GM19372 (cell line): ENCODE measurements around the gene LAMC1.
"Not testable (repeated sequence)": the region's sequence is repeated elsewhere in the genome, so short reads cannot be mapped to it uniquely, and the experiment has no call there.

Source experiments
- ATAC-seq: cut with Tn5 transposase; IDR thresholded peaks from one replicate; pipeline ENCODE4 v1.9.1; 2021; ENCODE audit warnings: mild to moderate bottlenecking, low read depth, moderate library complexity; ENCODE audit not compliant: unreplicated experiment

The LAMC1 gene

GRCh38 chr1:183142171-183142570 is 119.0 kb downstream of the LAMC1 start:
- ATAC-seq: no peak

GRCh38 chr1:183143576-183144315 is 120.5 kb downstream of the LAMC1 start:
- ATAC-seq: no peak

GRCh38 chr1:183144752-183145151 is 121.5 kb downstream of the LAMC1 start:
- ATAC-seq: no peak

GRCh38 chr1:183147735-183148134 is 124.5 kb downstream of the LAMC1 start:
- no peak for ATAC-seq

- no peak for ATAC-seq
Observed at GRCh38 chr1:183148599-183148998, 125.4 kb downstream of the LAMC1 start.

- no peak for ATAC-seq
Observed at GRCh38 chr1:183149273-183149672, 126.1 kb downstream of the LAMC1 start.

GRCh38 chr1:183150032-183150431 is 126.8 kb downstream of the LAMC1 start:
- not testable (repeated sequence) for ATAC-seq

GRCh38 chr1:183150445-183150844 is 127.2 kb downstream of the LAMC1 start:
- no peak for ATAC-seq

- ATAC-seq: no peak
Observed at GRCh38 chr1:183152180-183152579, 129.0 kb downstream of the LAMC1 start.

- ATAC-seq: no peak
Observed at GRCh38 chr1:183155939-183156338, 132.7 kb downstream of the LAMC1 start.

GRCh38 chr1:183159960-183160359 is 136.7 kb downstream of the LAMC1 start:
- ATAC-seq: no peak

- no peak for ATAC-seq
Observed at GRCh38 chr1:183161391-183161790, 138.2 kb downstream of the LAMC1 start.

GRCh38 chr1:183163316-183163715 is 140.1 kb downstream of the LAMC1 start:
- no peak for ATAC-seq

GRCh38 chr1:183164340-183164739 is 141.1 kb downstream of the LAMC1 start:
- ATAC-seq: no peak

GRCh38 chr1:183164963-183165362 is 141.7 kb downstream of the LAMC1 start:
- no peak for ATAC-seq

GRCh38 chr1:183165456-183165855 is 142.2 kb downstream of the LAMC1 start:
- ATAC-seq: no peak

GRCh38 chr1:183166454-183166853 is 143.2 kb downstream of the LAMC1 start:
- no peak for ATAC-seq

GRCh38 chr1:183167676-183168075 is 144.5 kb downstream of the LAMC1 start:
- ATAC-seq: no peak

GRCh38 chr1:183168308-183168707 is 145.1 kb downstream of the LAMC1 start:
- no peak for ATAC-seq

GRCh38 chr1:183173828-183174227 is 150.6 kb downstream of the LAMC1 start:
- no peak for ATAC-seq

- no peak for ATAC-seq
Observed at GRCh38 chr1:183175631-183176030, 152.4 kb downstream of the LAMC1 start.

GRCh38 chr1:183178545-183178944 is 155.3 kb downstream of the LAMC1 start:
- no peak for ATAC-seq

- no peak for ATAC-seq
Observed at GRCh38 chr1:183179033-183179432, 155.8 kb downstream of the LAMC1 start.
